NCI-H69 (cell line): Measurements from ENCODE around the gene SPATA13.

ENCODE experiments used
- DNase-seq: peaks from one replicate; lab custom pipeline; 2025; lab: John Stamatoyannopoulos, UW

SPATA13 gene

GRCh38 chr13:24253520-24254145 is 93.1 kb downstream of the SPATA13 start:
- no peak for DNase-seq

GRCh38 chr13:24254146-24254841 is 93.8 kb downstream of the SPATA13 start:
- DNase-seq = no peak

DNA sequence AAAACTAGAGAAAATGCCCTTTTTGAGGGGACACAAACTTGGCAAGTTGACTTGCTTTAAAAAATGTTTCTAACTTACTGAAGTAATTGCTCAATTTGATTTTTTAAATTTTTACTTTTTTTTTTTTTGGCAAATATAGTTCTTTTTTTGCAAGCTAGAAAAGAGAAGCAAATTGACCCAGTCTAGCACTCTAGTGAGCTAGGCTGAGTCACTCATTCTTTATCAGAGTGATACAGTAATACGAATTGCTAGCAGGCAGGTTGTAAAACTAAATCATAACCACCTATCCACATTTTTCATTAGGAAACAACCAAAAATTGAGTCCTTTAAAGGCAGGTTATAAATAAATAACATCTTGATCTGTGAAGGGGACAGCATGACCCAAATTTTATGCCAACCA is 97.0 kb downstream of the SPATA13 start:
- no peak for DNase-seq

- DNase-seq = no peak
Measured at GRCh38 chr13:24261566-24261965, 101.0 kb downstream of the SPATA13 start.

- no peak for DNase-seq
Measured at GRCh38 chr13:24263632-24264031, 103.1 kb downstream of the SPATA13 start.

- DNase-seq = no peak
Measured at GRCh38 chr13:24264976-24265375, 104.5 kb downstream of the SPATA13 start.

- no peak for DNase-seq
Measured at GRCh38 chr13:24265453-24265852, 104.9 kb downstream of the SPATA13 start.

GRCh38 chr13:24267274-24267673 is 106.8 kb downstream of the SPATA13 start:
- DNase-seq = no peak

DNA sequence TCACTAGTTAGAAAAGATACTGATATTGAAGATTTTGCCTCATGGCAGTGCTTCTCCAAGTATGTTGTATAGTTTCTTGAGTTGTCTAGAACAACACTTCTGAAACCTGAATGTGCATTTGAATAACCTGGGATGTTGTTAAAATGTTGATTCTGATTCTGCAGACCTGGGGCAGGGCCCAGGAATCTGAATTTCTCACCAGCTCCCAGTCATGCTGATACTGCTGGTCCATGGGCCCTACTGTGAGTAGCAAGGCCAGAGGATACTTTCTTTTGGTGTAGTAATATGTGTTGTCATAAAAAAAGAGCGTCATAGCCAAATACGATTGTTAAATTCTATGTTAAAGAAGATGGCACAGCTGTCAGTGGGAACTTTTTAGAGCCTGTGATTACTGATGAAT is 107.3 kb downstream of the SPATA13 start:
- DNase-seq = no peak

DNA sequence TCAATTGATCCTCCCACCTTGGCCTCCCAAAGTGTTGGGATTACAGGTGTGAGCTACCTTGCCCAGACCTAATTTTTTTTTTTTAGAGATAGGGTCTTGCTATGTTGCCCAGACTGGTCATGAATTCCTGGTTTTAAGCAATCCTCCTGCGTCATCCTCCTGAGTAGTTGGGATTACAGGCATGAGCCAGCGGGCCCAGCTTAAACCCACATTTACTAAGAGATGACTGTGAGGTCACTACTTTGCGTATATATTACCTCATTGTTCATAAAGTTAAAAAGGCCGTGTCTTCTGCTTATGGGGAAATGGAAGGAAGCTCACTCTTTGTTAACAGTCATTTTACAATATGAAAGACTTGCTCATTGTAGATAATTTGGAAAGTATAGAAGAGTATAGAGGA is 109.3 kb downstream of the SPATA13 start:
- DNase-seq = no peak

DNA sequence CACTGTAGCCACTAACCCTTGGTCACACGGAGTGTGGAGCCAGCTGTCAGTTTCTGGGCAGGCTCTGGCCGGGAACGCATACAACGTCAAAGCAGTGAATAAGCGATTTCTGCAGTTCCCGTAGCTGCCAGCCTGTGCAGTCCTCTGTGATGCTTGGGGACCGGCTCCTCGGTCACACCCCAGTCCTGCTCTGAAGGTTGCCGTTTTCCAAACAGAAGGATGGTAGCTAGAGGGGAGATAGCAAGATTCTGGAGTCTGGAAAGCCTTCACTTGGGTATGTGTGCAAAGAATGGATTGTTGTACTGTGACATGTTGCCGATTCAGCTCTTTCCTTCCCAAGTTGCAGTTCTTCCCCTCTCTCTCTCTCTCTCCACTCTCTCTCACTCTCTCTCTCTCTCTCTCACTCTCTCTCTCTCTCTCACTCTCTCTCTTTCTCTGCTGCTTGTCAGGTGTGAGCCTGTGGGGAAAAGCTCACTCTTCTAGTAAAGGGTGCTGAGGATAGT is 110.2 kb downstream of the SPATA13 start:
- DNase-seq = no peak

GRCh38 chr13:24271231-24271600 is 110.7 kb downstream of the SPATA13 start:
- no peak for DNase-seq

- no peak for DNase-seq
Measured at GRCh38 chr13:24271601-24272451, 111.3 kb downstream of the SPATA13 start.

DNA sequence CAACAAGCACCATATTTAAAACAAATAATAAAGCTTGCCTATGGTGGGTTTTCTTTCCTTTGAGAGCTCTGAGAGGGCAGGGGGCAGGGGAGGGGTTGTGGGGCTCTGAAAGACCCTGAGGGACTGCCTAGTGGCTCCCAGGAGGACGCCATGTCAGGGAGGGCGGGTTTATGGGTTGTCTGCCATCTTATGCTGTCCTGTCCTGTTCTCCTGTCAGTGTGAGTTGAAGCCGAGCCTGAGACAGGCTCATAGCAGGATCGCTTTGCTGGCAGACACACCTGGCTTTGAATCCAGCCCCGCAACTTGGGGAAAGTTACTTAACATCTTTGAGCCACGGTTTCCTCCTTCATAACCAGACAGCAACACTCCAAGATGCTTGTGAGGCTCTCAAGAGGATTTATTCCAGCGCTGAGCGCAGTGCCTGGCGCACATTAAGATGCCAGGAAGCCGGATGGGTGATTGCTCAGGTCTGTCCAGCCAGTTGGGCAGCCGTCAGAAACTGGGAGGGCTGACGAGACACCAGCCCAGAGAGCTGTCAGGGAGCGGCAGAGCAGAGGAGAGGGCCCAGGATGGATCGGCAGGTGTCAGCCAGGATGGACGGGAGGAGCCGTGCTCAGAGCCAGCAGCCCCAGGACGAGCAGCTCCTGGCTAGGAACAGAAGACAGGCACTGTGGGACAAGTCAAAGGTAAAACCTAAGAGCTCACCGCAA is 112.1 kb downstream of the SPATA13 start:
- no peak for DNase-seq

GRCh38 chr13:24273926-24274325 is 113.4 kb downstream of the SPATA13 start:
- no peak for DNase-seq

DNA sequence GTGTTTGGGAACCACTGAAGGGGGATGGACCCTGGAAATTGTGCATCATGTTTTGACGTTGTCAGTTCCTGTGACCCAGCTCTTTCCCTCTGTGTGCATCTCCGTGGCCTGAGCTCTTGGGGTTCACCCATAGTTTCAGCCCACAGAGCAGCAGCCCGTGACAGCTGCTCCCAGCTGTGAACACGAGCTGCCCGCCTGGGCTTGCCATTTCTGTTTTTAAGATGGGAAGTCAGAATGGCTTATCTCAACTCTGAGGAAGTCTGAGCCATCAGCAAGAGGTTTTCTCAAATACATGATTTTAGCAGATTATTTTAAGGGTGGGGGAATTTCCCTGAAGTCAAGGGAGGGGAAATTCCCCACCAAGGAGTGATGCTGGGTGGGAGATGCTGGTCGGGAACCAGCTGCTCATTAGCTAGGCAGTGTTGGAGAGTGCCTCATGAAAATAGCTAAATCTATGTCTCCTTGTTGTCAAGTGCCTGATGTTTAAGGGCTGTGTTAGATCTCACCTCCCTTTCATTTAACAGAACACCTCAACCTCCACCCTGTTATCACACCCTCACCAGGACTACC is 114.0 kb downstream of the SPATA13 start:
- no peak for DNase-seq

- no peak for DNase-seq
Measured at GRCh38 chr13:24275041-24275440, 114.5 kb downstream of the SPATA13 start.

GRCh38 chr13:24276306-24276705 is 115.8 kb downstream of the SPATA13 start:
- no peak for DNase-seq

GRCh38 chr13:24276861-24277260 is 116.3 kb downstream of the SPATA13 start:
- DNase-seq = no peak

- DNase-seq = no peak
Measured at GRCh38 chr13:24277761-24278160, 117.2 kb downstream of the SPATA13 start.

DNA sequence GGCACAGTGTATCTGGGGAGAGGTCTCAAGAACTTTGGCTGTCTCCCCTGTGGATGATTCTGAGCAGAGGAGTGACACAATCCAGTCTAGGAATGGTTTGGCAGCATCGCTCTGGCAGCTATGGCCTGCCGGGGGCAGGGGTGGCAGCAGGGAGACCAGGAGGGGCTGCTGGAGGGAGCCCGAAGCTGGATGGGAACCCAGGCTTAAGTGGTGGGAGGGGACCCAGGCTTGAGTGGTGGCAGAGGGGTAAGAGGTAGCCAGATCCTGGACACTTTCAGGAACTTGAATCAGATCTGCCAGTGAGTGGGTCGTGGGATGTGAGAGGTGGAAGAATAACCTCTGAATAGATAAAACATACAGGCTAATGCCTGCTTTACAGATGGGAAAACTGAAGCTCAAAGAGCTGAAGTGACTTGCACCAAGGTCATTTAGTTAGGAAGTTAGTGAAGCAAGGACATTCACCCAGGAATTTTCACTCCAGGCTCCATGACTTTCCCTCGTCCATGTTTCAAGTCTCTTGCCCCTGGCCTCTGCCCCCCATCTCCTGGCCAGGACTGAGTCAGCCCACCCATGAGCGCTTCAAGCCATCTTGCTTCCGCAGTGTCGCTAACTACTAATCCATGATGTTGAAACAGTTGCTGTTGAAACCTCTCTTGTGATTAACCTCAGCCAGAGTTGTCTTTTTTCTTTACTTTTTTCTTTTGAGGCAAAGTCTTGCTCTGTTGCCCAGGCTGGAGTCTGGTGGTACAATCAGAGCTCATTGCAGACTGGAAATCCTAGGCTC is 119.0 kb downstream of the SPATA13 start:
- no peak for DNase-seq
